GM23338 (cell line): Measurements from ENCODE around the gene DSCAML1. TPM values are rescaled to one million over a fixed set of nuclear protein-coding genes. Genes with fewer than 3 reads are reported as not detected.
A peak's percentile ranks its signal among the peaks of the same experiment; 100 is the strongest.

Experiments used
- ATAC-seq: fragments of 200-7000 bp; cut with Tn5 transposase; 3 replicates; pipeline ENCODE4 v1.9.1; 2020
- DNase-seq: peaks from one replicate; pipeline ENCODE4 v3.0.0-alpha.2; 2015; ENCODE audit warnings: low spot score
- H2AFZ ChIP-seq: fragments of 200-600 bp; sonication (generic); 2 replicates; pipeline ENCODE4 v1.8.0; 2016; ENCODE audit warnings: antibody characterized with exemption, mild to moderate bottlenecking, moderate library complexity
- H3F3A ChIP-seq: fragments of 200-600 bp; sonication (generic); replicated peaks from 2 replicates; pipeline ENCODE4 v1.8.0; 2017; ENCODE audit warnings: antibody characterized with exemption, mixed run types, low read depth
- H3K27ac ChIP-seq: fragments of 200-600 bp; sonication (generic); 2 replicates; pipeline ENCODE4 v1.6.1; 2016; ENCODE audit warnings: low read depth
- H3K27me3 ChIP-seq: fragments of 200-600 bp; sonication (generic); 2 replicates; pipeline ENCODE4 v1.8.0; 2016; ENCODE audit warnings: mild to moderate bottlenecking, mixed run types, moderate library complexity; ENCODE audit not compliant: insufficient read depth
- H3K36me3 ChIP-seq: fragments of 200-600 bp; sonication (generic); 2 replicates; pipeline ENCODE4 v1.8.0; 2016; ENCODE audit warnings: mild to moderate bottlenecking; ENCODE audit not compliant: insufficient read depth
- H3K4me1 ChIP-seq: fragments of 200-600 bp; sonication (generic); 2 replicates; pipeline ENCODE4 v1.8.0; 2016; ENCODE audit warnings: mild to moderate bottlenecking, moderate library complexity; ENCODE audit not compliant: insufficient read depth
- H3K4me2 ChIP-seq: fragments of 200-600 bp; sonication (generic); 2 replicates; pipeline ENCODE4 v1.7.1; 2017; ENCODE audit warnings: mixed run types
- H3K4me3 ChIP-seq: fragments of 200-600 bp; sonication (generic); 2 replicates; pipeline ENCODE4 v1.6.1; 2016; ENCODE audit warnings: mixed run types
- H3K79me2 ChIP-seq: fragments of 200-600 bp; sonication (generic); replicated peaks from 2 replicates; pipeline ENCODE4 v1.8.0; 2017; ENCODE audit warnings: mild to moderate bottlenecking; ENCODE audit not compliant: insufficient read depth
- H3K9me2 ChIP-seq: fragments of 200-600 bp; sonication (generic); 2 replicates; pipeline ENCODE4 v1.8.0; 2017; ENCODE audit not compliant: insufficient read depth
- H4K20me1 ChIP-seq: fragments of 200-600 bp; sonication (generic); replicated peaks from 2 replicates; pipeline ENCODE4 v1.8.0; 2017; ENCODE audit warnings: mild to moderate bottlenecking; ENCODE audit not compliant: insufficient read depth
- H3K27ac Mint-ChIP-seq: 2 replicates; pipeline ENCODE4 v1.8.0; 2020; ENCODE audit warnings: inconsistent platforms, mild to moderate bottlenecking, moderate library complexity, mixed read lengths
- H3K27me3 Mint-ChIP-seq: 3 replicates; pipeline ENCODE4 v1.8.0; 2022; ENCODE audit warnings: low read depth, mild to moderate bottlenecking, moderate library complexity, mixed read lengths, inconsistent platforms; ENCODE audit not compliant: insufficient read depth, poor library complexity
- H3K36me3 Mint-ChIP-seq: 3 replicates; pipeline ENCODE4 v1.8.0; 2021; ENCODE audit warnings: low read depth, mild to moderate bottlenecking, inconsistent platforms, moderate library complexity, mixed read lengths
- H3K4me1 Mint-ChIP-seq: 3 replicates; pipeline ENCODE4 v1.8.0; 2020; ENCODE audit warnings: mild to moderate bottlenecking, inconsistent platforms, mixed read lengths
- H3K4me3 Mint-ChIP-seq: 3 replicates; pipeline ENCODE4 v1.8.0; 2021; ENCODE audit warnings: moderate library complexity, mild to moderate bottlenecking, inconsistent platforms, mixed read lengths
- H3K9me3 Mint-ChIP-seq: 3 replicates; pipeline ENCODE4 v1.8.0; 2020; ENCODE audit warnings: moderate library complexity, mild to moderate bottlenecking, inconsistent platforms, mixed read lengths
- CTCF ChIP-seq, 2 experiments: fragments of 200-600 bp in 1 of 2; sonication (generic) in 1 of 2; conservative IDR thresholded peaks; 2 replicates each; pipeline versions ENCODE4 v1.5.1 to v1.6.1; 2016 to 2017; ENCODE audit warnings: antibody characterized with exemption in 2 of 2, low read depth in 2 of 2, mild to moderate bottlenecking in 2 of 2, moderate library complexity in 1 of 2
- ETS1 ChIP-seq: IDR thresholded peaks from 2 replicates; pipeline ENCODE4 v1.6.1; 2016; ENCODE audit warnings: antibody characterized with exemption
- EZH2 ChIP-seq: fragments of 200-600 bp; sonication (generic); IDR thresholded peaks from one replicate; pipeline ENCODE4 v1.8.0; 2017; ENCODE audit warnings: antibody characterized with exemption, mild to moderate bottlenecking, low read depth; ENCODE audit not compliant: unreplicated experiment
- EZH2phosphoT487 ChIP-seq: fragments of 200-600 bp; sonication (generic); IDR thresholded peaks from one replicate; pipeline ENCODE4 v1.8.1; 2018; ENCODE audit warnings: antibody characterized with exemption; ENCODE audit not compliant: unreplicated experiment
- JUNB ChIP-seq: IDR thresholded peaks from one replicate; pipeline ENCODE4 v1.6.1; 2016; ENCODE audit warnings: antibody characterized with exemption; ENCODE audit not compliant: unreplicated experiment
- NANOG ChIP-seq: IDR thresholded peaks from 2 replicates; pipeline ENCODE4 v1.6.1; 2016; ENCODE audit warnings: antibody characterized with exemption, borderline replicate concordance
- POLR2AphosphoS5 ChIP-seq: IDR thresholded peaks from 2 replicates; pipeline ENCODE4 v1.6.1; 2016; ENCODE audit warnings: antibody characterized with exemption, low read depth
- REST ChIP-seq: IDR thresholded peaks from one replicate; pipeline ENCODE4 v1.6.1; 2018; ENCODE audit warnings: antibody characterized with exemption; ENCODE audit not compliant: unreplicated experiment
- STAT1 ChIP-seq: IDR thresholded peaks from one replicate; pipeline ENCODE4 v1.6.1; 2016; ENCODE audit warnings: antibody characterized with exemption; ENCODE audit not compliant: unreplicated experiment
- ZNF331 ChIP-seq: fragments of 250-450 bp; sonication (Bioruptor Pico); IDR thresholded peaks from 2 replicates; pipeline ENCODE4 v1.5.0; 2020; ENCODE audit warnings: low read depth, mild to moderate bottlenecking, moderate library complexity
- ZNF462 ChIP-seq: fragments of 250-450 bp; sonication (Bioruptor Pico); IDR thresholded peaks from 2 replicates; pipeline ENCODE4 v1.5.0; 2020; ENCODE audit warnings: mild to moderate bottlenecking, moderate library complexity
- polyA plus RNA-seq: library from polyadenylated mRNA; unstranded; fragments of >200 nt; fragmentation: Nextera tagmentation; extraction: Ambion mirVana; gene quantifications from 2 replicates; pipeline ENCODE4 v1.2.1, GENCODE V29; 2016
- total RNA-seq: library from RNA; depleted of rRNA; stranded (reverse); fragments of >200 nt; shearing (Covaris generic); gene quantifications from 2 replicates; pipeline ENCODE4 v1.2.3, GENCODE V29; 2014

DSCAML1 gene
- total and polyA plus RNA-seq, 2 experiments from 2014 or later = 0.17 TPM; not detected in 1

- H3K4me1 Mint-ChIP-seq = peaks cover 3% of the 10 kb centered on the region; the same call in 2 of the 3 replicates
- no peaks in the 10 kb centered on the region for H3K36me3 Mint-ChIP-seq
- H2AFZ ChIP-seq = 0 out of 2 replicates have a peak overlapping the region, but pooled peaks have one; percentile 32
- no peaks in the 10 kb centered on the region for H3K79me2 ChIP-seq
- no peaks in the 10 kb centered on the region for H3K27me3 Mint-ChIP-seq
- no peaks in the 10 kb centered on the region for H3K36me3 ChIP-seq
- no peaks in the 10 kb centered on the region for H3K4me1 ChIP-seq
- no peak overlapping the region for H3K27ac ChIP-seq
- DNase-seq = no peak
- H3K9me2 ChIP-seq = no peaks in the 10 kb centered on the region
- no peaks in the 10 kb centered on the region for H3F3A ChIP-seq
- no peaks in the 10 kb centered on the region for H3K9me3 Mint-ChIP-seq
- no peaks in the 10 kb centered on the region for H3K27me3 ChIP-seq
- no peak overlapping the region for H3K27ac Mint-ChIP-seq
- no peak overlapping the region for H3K4me3 Mint-ChIP-seq
- no peaks in the 10 kb centered on the region for H4K20me1 ChIP-seq
- H3K4me2 ChIP-seq = no peak overlapping the region
- H3K4me3 ChIP-seq = no peak overlapping the region
- TF ChIP-seq JUNB = no peak
- no peak for TF ChIP-seq CTCF (conservative IDR thresholded peaks at IDR 0.05; ENCODE audit: low read depth in 2 of 2)
- no peak for TF ChIP-seq REST
- TF ChIP-seq POLR2AphosphoS5 = no peak
- TF ChIP-seq ZNF462 (CRISPR knock-in tag) = no peak
- no peak for TF ChIP-seq EZH2phosphoT487
- no peak for TF ChIP-seq NANOG
- no peak for TF ChIP-seq ZNF331 (CRISPR knock-in tag)
- TF ChIP-seq EZH2 = no peak
- TF ChIP-seq STAT1 = no peak
- no peak for TF ChIP-seq ETS1
- ATAC-seq = no peak
Measured at GRCh38 chr11:117644403-117645155, 152.4 kb downstream of the DSCAML1 start.
